22Rv1 (cell line): Measurements from ENCODE around the gene LTN1.

Experiments
- H3K27ac ChIP-seq: fragments of 450-650 bp; 2 replicates; pipeline ENCODE4 v1.5.1; 2017
- ZFX ChIP-seq: fragments of 450-650 bp; IDR thresholded peaks from 2 replicates; pipeline ENCODE4 v1.6.1; 2017; ENCODE audit warnings: antibody characterized with exemption, borderline replicate concordance
- TF ChIP-seq, protein P1 (sequence below): fragments of 450-650 bp; IDR thresholded peaks from 2 replicates; pipeline ENCODE4 v1.5.1; 2017; ENCODE audit warnings: mild to moderate bottlenecking

Gene LTN1

DNA sequence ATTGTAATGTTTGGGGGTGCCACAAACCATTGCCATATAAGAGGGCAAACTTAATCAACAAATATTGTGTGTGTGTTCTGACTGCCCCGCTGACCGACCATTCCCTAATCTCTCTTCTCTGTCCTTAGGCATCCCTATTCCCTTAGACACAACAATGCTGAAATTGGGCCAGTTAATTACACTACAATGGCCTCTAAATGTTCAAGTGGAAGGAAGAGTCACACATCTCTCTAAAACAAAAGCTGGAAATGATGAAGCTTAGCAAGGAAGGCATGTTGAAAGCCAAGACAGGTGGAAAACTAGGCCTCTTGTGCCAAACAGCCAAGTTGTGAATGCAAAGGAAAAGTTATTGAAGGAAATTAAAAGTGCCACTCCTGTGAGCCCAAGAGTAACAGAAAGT, 30.2 kb downstream of the LTN1 start:
- TF ChIP-seq, protein P1, sequence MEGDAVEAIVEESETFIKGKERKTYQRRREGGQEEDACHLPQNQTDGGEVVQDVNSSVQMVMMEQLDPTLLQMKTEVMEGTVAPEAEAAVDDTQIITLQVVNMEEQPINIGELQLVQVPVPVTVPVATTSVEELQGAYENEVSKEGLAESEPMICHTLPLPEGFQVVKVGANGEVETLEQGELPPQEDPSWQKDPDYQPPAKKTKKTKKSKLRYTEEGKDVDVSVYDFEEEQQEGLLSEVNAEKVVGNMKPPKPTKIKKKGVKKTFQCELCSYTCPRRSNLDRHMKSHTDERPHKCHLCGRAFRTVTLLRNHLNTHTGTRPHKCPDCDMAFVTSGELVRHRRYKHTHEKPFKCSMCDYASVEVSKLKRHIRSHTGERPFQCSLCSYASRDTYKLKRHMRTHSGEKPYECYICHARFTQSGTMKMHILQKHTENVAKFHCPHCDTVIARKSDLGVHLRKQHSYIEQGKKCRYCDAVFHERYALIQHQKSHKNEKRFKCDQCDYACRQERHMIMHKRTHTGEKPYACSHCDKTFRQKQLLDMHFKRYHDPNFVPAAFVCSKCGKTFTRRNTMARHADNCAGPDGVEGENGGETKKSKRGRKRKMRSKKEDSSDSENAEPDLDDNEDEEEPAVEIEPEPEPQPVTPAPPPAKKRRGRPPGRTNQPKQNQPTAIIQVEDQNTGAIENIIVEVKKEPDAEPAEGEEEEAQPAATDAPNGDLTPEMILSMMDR = no peak
- TF ChIP-seq ZFX = no peak
- H3K27ac ChIP-seq = no peak overlapping the region

DNA sequence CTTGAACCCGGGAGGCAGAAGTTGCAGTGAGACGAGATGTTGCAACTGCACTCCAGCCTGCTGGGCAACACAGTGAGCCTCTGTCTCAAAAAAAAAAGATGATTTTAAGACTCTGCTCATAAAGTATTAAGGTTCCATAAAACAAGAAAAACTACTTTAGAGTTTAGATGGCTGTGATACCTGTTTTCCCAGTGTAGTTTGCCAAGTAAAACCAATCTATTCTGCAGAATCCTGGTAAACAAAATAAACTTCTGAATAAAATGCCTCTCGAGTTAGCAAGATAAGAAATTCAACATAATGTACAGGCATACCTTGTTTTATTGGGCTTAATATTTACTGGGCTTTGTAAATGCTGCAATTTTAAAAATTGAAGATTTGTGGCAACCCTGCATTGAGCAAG, 30.8 kb downstream of the LTN1 start:
- no peak overlapping the region for H3K27ac ChIP-seq
- TF ChIP-seq, protein P1 = no peak
- TF ChIP-seq ZFX = no peak

DNA sequence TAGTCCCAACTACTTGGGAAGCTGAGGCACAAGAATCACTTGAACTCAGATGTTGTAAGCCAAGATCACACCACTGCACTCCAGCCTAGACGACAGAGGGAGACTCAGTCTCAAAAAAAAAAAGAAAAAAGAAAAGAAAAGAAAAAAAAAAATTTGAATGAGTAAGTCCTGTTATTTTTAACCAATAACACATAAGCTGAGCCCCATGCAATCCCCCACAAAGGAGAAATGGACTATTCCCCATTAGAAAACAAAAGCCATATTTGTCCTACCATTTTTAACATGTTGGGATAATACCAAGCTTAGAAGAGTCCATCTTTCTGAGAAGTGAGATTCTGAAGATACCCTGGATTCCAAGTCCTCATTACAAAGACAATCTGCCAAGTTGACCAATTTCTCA, 32.4 kb downstream of the LTN1 start:
- no peak for TF ChIP-seq ZFX
- TF ChIP-seq, protein P1 = no peak
- H3K27ac ChIP-seq = no peak overlapping the region

DNA sequence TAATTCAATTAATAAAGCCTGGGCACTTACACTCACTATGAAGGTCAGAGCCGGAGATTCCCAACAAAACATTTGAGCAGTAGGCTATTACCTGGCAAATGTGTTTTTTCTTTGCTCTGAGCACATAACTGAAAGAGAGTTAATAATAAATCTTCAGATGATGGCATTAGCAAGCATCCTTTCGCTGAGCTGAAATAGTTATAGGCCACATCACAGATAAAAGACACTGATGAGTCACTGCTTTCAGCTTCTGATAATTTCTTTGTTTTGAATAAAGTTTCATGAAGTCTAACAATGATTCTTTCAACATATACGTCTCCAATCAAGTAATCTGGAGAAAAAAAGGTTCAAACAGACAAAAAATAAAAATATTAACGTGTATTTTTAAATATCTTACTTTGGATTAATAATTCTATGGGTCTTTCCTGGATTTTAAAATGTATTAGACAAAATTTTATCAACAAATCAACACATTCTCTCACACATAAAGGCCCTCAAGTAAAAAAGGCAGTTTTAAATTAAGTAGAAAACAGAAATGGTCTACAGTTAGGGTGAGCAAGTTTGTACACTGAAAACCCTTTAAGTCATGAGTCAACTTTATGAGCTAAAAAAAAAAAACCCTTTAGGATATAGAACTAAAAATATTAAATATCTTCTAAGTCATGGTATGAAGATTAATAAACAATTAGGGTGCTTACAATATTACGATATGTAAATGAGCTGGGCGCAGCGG, 33.1 kb downstream of the LTN1 start:
- no peak overlapping the region for H3K27ac ChIP-seq
- TF ChIP-seq ZFX = no peak
- TF ChIP-seq, protein P1 = no peak

DNA sequence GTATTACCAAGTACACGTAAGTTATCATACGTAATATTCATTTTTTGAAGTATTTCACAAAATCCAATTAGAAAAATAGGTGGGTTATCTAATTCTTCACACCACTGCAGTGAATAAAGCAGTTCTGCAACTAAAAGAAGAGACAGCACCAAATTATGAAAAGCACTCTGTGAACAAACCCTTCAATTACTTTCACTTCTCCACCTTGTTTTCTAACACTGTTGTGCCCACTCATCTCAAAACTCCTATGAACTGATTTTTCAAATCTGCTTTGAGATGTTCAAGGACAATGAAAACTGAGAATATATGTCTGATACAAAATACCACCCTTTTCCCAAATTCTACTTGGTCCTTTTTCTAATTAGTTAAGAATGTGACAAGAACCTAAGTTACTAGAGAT, 39.4 kb downstream of the LTN1 start:
- H3K27ac ChIP-seq = no peak overlapping the region
- TF ChIP-seq, protein P1 = no peak
- TF ChIP-seq ZFX = no peak

DNA sequence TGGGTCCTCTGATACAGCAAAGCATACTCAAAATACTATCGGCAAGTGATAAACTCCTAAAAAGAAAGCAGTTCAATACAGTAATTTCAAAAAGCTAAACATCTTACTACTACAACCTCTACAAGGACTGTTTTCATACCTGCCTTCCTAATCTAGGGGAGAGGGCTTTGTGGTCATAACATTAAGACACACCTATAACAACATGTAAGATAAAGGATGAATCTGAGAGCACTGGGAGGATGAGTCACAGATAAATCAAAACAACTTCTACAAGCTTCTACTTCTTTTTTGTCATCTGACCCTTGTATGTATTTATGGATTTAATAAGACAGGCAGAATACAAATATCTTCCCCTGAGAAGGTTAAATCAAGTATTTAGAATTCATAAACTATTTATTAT, 40.0 kb downstream of the LTN1 start:
- no peak for TF ChIP-seq ZFX
- TF ChIP-seq, protein P1 = no peak

DNA sequence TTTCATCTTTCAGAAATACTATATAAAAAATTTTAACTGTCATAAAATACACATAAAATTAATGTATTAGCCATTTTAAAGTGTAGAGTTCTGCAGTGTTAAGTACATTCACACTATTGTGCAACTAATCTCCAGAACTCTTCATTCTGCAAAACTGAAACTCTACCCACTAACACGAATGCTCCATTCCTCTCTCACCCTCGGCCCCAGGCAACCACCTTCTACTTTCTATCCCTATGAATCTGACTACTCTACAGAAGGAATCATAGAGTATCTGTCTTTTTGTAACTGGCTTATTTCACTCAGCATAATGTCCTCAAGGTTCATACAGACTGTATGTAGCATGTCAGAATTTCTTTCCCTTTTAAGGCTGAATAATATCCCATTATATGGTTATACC, 43.4 kb downstream of the LTN1 start:
- no peak overlapping the region for H3K27ac ChIP-seq
- TF ChIP-seq, protein P1 = no peak
- no peak for TF ChIP-seq ZFX

More for the DNA sequence above, 40.0 kb downstream of the LTN1 start:
- no peak overlapping the region for H3K27ac ChIP-seq
